BLaER1 treated with 17β-estradiol and CSF1 and Interleukin-3, amounts not matched to agents 10 nM and 100 nM (cell line): Measurements from ENCODE around the gene MPP4.

ENCODE experiments used
- H3K27ac ChIP-seq, 11 experiments: shearing (Covaris generic); formaldehyde crosslinking; 2 replicates each; pipeline ENCODE4 v1.8.1; 2022
- H3K27me3 ChIP-seq, 11 experiments: shearing (Covaris generic); formaldehyde crosslinking; 2 replicates each; pipeline ENCODE4 v1.8.1; 2022
- H3K36me3 ChIP-seq, 11 experiments: shearing (Covaris generic); formaldehyde crosslinking; 2 replicates each; pipeline ENCODE4 v1.8.1; 2022
- H3K4me1 ChIP-seq, 10 experiments: shearing (Covaris generic); formaldehyde crosslinking; 2 replicates each; pipeline ENCODE4 v1.8.1; 2022
- H3K4me2 ChIP-seq, 11 experiments: shearing (Covaris generic); formaldehyde crosslinking; 2 replicates each; pipeline ENCODE4 v1.8.1; 2022
- H3K4me3 ChIP-seq, 10 experiments: shearing (Covaris generic); formaldehyde crosslinking; 2 replicates each; pipeline ENCODE4 v1.8.1; 2022
- H3K9ac ChIP-seq, 11 experiments: shearing (Covaris generic); formaldehyde crosslinking; 2 replicates each; pipeline ENCODE4 v1.8.1; 2022
- H3K9me3 ChIP-seq, 11 experiments: shearing (Covaris generic); formaldehyde crosslinking; replicated peaks in 1 of 11; 2 replicates each; pipeline ENCODE4 v1.8.1; 2022
- H4K20me1 ChIP-seq, 11 experiments: shearing (Covaris generic); formaldehyde crosslinking; 2 replicates each; pipeline ENCODE4 v1.8.1; 2022
- Cebpa-rat ChIP-seq, 11 experiments: shearing (Covaris generic); IDR thresholded peaks; 2 replicates each; pipeline ENCODE4 v1.8.1; 2022

The MPP4 gene

DNA sequence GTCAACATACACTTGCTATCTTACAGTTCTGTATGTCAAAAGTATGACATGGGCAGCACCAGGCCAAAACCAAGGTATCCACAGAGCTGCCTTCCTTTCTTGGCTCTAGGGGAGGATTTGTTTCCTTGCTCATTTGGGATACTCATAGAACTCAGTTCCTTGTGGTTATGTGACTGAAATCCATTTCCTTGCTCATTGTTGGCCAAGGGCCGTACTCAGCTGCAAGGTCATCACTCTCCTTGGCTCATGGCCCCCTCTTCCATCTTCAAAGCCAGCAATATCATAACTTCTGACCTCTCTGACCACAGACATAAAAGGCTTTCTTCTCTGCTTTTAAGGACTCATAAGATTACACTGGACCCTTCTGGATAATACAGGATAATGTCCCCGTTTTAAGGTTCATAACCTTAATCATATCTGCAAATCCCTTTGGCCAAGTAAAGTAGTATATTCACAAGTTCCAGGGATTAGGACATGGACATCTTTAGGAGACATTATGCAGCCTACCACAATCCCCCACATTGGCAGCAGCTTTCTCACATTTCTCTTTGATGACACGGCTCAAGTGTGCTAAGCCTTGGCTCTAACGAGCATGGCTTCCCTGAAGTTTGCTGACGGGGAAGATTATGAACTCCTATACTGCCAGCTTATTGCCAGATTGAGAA is 76.0 kb downstream of the MPP4 start:
- Histone ChIP-seq H3K4me3 (no peak overlapping the region), H3K9ac (no peak overlapping the region), H4K20me1 (no peaks in the 10 kb centered on the region), H3K4me1 (peaks cover 0 to 4% (median 0%) of the 10 kb centered on the region in 10 experiments; a peak in 2 of 20 replicates), H3K36me3 (peaks cover 0 to 57% (median 32%) of the 10 kb centered on the region in 11 experiments; a peak in 13 of 22 replicates), H3K9me3 (peaks cover 0 to 6% (median 0%) of the 10 kb centered on the region in 11 experiments; a peak in 5 of 22 replicates), H3K27ac (no peak overlapping the region), H3K4me2 (no peak overlapping the region), H3K27me3 (no peaks in the 10 kb centered on the region)
- no peak for TF ChIP-seq Cebpa-rat (IDR thresholded peaks at IDR 0.05)

- H3K4me3 ChIP-seq, result no peak overlapping the region
- H3K36me3 ChIP-seq, result peaks cover 0 to 47% (median 25%) of the 10 kb centered on the region in 11 experiments; a peak in 12 of 22 replicates
- H3K9me3 ChIP-seq, result peaks cover 0 to 6% (median 0%) of the 10 kb centered on the region in 11 experiments; a peak in 5 of 22 replicates
- TF ChIP-seq Cebpa-rat (IDR thresholded peaks at IDR 0.05), result no peak
- H3K27ac ChIP-seq, result no peak overlapping the region
- no peaks in the 10 kb centered on the region for H4K20me1 ChIP-seq
- H3K9ac ChIP-seq, result no peak overlapping the region
- H3K4me2 ChIP-seq, result no peak overlapping the region
- peaks cover 0 to 4% (median 0%) of the 10 kb centered on the region in 10 experiments; a peak in 2 of 20 replicates for H3K4me1 ChIP-seq
- no peaks in the 10 kb centered on the region for H3K27me3 ChIP-seq
These were observed 77.0 kb downstream of the MPP4 start for GRCh38 chr2:201621293-201621999.

DNA sequence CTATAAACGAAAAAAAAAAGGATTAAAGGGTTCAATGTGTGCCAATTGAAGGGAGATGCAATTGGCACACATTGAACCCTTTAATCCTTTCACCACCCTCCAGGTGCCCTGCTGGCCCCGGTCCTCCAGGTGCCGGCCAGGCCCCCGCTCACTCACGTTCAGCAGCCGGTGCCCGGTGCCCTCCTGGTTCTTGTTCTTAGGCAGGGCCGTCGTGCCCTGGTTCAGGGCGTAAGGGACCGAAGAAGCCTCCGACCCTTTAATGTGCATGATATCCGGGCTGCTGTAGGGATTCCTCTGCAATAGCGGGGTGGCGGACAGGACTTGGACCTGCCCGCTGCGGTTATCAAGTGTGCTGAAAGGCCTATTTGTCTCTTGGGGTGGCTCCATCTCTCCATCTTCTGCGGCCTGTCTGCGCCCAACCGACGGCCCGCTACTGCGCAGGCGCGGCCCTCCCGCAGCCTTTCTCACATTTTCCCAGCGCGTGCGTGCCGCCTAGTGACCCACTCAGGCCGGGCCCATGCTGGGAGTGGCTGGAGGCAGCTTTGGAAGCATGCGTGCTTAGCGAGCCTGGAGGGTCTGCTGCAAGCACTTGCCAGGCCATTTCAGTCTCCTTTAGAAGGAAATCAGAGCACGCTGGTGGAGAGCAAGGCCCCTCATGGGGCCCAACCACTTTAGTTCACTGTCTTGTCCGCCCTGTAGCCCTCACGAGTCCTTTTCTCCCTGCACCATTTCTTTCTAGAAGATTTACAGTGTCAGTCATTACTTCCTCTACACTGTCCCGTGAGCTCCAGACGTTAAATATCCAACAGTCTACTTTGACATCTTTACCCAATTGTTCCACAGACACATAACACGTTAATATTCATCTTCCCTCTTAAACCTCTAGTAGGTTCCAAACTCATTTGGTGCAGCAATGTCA is 79.4 kb downstream of the MPP4 start:
- Histone ChIP-seq H3K9ac (no peak overlapping the region), H3K27ac (no peak overlapping the region), H4K20me1 (no peaks in the 10 kb centered on the region), H3K9me3 (peaks cover 0 to 6% (median 0%) of the 10 kb centered on the region in 11 experiments; a peak in 5 of 22 replicates), H3K36me3 (peaks cover 0 to 26% (median 10%) of the 10 kb centered on the region in 11 experiments; a peak in 8 of 22 replicates), H3K27me3 (no peaks in the 10 kb centered on the region), H3K4me1 (no peaks in the 10 kb centered on the region), H3K4me3 (no peak overlapping the region), H3K4me2 (no peak overlapping the region)
- no peak for TF ChIP-seq Cebpa-rat (IDR thresholded peaks at IDR 0.05)

GRCh38 chr2:201608021-201608420 is 90.4 kb downstream of the MPP4 start:
- no peaks in the 10 kb centered on the region for H4K20me1 ChIP-seq
- no peak overlapping the region for H3K4me2 ChIP-seq
- TF ChIP-seq Cebpa-rat (IDR thresholded peaks at IDR 0.05), result no peak
- no peaks in the 10 kb centered on the region for H3K27me3 ChIP-seq
- H3K36me3 ChIP-seq, result no peaks in the 10 kb centered on the region
- no peak overlapping the region for H3K27ac ChIP-seq
- H3K9ac ChIP-seq, result no peak overlapping the region
- H3K4me1 ChIP-seq, result no peaks in the 10 kb centered on the region
- H3K9me3 ChIP-seq, result peaks cover 0 to 16% (median 4%) of the 10 kb centered on the region in 11 experiments; a peak in 7 of 22 replicates
- H3K4me3 ChIP-seq, result no peak overlapping the region

DNA sequence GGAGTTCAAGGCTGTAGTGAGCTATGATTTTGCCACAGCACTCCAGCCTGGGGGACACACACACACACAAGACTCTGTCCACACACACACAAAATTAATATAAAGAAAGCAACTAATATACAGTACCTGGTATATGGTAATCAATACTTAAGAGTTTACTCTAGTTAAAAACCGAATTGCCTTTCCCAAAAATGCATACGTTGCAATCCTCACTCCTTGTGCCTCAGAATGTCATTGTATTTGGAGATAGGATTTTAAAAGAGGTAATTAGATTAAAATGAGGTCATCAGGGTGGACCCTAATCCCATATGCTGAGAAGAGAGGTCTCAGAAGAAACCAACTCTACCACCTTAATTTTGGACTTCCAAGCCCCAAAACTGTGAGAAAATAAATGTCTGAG is 90.9 kb downstream of the MPP4 start:
- Histone ChIP-seq H3K9me3 (peaks cover 0 to 16% (median 4%) of the 10 kb centered on the region in 11 experiments; a peak in 7 of 22 replicates), H3K4me1 (no peaks in the 10 kb centered on the region), H3K27ac (no peak overlapping the region), H3K36me3 (no peaks in the 10 kb centered on the region), H3K4me3 (no peak overlapping the region), H3K27me3 (no peaks in the 10 kb centered on the region), H4K20me1 (no peaks in the 10 kb centered on the region), H3K4me2 (no peak overlapping the region), H3K9ac (no peak overlapping the region)
- no peak for TF ChIP-seq Cebpa-rat (IDR thresholded peaks at IDR 0.05)

- Histone ChIP-seq H3K36me3 (no peaks in the 10 kb centered on the region), H3K27me3 (no peaks in the 10 kb centered on the region), H3K4me3 (no peak overlapping the region), H3K4me1 (no peaks in the 10 kb centered on the region), H3K9ac (no peak overlapping the region), H3K4me2 (no peak overlapping the region), H4K20me1 (no peaks in the 10 kb centered on the region), H3K9me3 (peaks cover 6 to 16% (median 9%) of the 10 kb centered on the region in 11 experiments; a peak in 20 of 22 replicates), H3K27ac (no peak overlapping the region)
- TF ChIP-seq Cebpa-rat (IDR thresholded peaks at IDR 0.05), result no peak
These were observed 97.5 kb downstream of the MPP4 start for GRCh38 chr2:201600906-201601305.

- Histone ChIP-seq H3K9ac (no peak overlapping the region), H3K27me3 (no peaks in the 10 kb centered on the region), H3K4me3 (no peak overlapping the region), H4K20me1 (no peaks in the 10 kb centered on the region), H3K27ac (no peak overlapping the region), H3K36me3 (no peaks in the 10 kb centered on the region), H3K4me1 (no peaks in the 10 kb centered on the region), H3K9me3 (peaks cover 8 to 20% (median 14%) of the 10 kb centered on the region in 11 experiments; a peak in 20 of 22 replicates), H3K4me2 (no peak overlapping the region)
- no peak for TF ChIP-seq Cebpa-rat (IDR thresholded peaks at IDR 0.05)
These were observed 101.0 kb downstream of the MPP4 start for GRCh38 chr2:201597397-201597796.
